GM12873 (cell line): ENCODE data around the gene LGR5.

Experiments used
- CTCF ChIP-seq: IDR thresholded peaks from 2 replicates; pipeline ENCODE4 v1.5.1; 2012; ENCODE audit warnings: low read depth, mild to moderate bottlenecking, moderate library complexity, low read length, control low read depth; ENCODE audit not compliant: insufficient read depth; ENCODE audit errors: missing control alignments

The LGR5 gene

GRCh38 chr12:71460850-71461609 is 21.4 kb downstream of the LGR5 start:
- TF ChIP-seq CTCF, result no peak

DNA sequence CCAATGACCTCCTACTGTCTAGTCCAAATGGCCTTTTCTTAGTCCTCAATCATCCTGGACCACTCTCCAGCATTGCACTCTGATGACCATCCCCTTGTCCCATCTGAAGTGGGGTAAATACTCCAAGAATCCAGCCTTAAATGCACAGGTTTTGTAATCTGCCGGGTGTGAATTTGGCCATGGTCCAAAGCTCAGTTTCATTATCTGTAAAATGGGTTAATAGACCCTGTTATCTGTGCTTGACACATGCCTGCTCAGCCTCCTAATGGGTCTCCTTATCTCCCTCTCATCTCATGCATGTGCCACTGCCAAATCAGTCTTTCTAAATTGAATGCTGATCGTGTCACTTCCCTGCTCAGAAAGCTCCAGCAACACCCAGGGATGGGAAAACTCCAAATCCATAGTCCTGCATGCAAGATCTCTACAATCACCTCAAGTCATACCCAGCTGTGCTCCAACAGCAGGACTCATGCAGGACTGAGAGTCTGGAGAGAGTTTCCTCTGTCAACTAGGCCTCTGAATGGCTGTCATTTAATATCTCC is 22.3 kb downstream of the LGR5 start:
- no peak for TF ChIP-seq CTCF

GRCh38 chr12:71465796-71466195 is 26.2 kb downstream of the LGR5 start:
- TF ChIP-seq CTCF, result no peak

GRCh38 chr12:71469258-71469750 is 29.7 kb downstream of the LGR5 start:
- TF ChIP-seq CTCF, result no peak

GRCh38 chr12:71472441-71472911 is 32.9 kb downstream of the LGR5 start:
- TF ChIP-seq CTCF, result no peak

DNA sequence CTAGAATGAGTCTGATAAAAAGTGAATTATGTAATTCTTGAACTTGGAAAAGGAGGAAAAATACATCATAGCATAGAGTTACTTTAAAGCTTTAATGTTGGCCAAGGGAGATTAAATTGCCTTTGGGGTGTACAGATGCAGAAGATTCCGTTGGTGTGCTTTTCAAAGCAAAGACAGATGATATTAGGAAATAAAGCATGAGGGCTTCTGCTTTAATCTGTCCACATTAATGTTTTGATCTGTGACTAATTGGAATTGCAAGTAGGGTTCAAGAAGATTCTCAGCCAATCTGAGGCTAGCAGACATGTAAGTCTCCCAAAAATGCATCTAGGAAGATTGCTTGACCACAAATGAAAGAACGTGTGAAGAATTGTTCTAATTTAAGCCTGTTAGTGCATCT is 35.2 kb downstream of the LGR5 start:
- no peak for TF ChIP-seq CTCF

DNA sequence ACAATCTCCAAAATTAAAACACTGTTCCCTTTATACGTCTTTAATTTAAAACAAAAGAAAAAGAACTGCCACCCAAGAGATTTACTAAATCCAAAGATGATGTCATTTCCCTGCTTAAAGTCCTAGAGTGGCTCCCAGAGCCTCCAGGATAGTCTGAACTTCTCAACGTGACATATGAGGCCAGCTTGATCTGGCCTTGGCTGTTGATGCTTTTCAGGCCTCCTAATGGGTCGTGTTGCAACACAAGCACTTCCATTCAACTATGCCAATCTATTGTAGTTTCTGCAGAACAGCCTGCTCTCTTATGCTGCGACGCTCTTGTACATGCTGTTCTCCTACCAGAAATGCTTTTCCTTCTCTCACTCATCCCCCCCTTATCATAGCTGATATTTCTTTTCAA is 35.7 kb downstream of the LGR5 start:
- no peak for TF ChIP-seq CTCF
